OCI-LY1 (cell line): ENCODE measurements around the gene SIDT1.
A peak's percentile ranks its signal among the peaks of the same experiment; 100 is the strongest.

Source experiments
- H2AFZ ChIP-seq: fragments of 200-600 bp; sonication (generic), shearing (Covaris generic); 2 replicates; pipeline ENCODE4 v1.6.0; 2014; ENCODE audit warnings: antibody characterized with exemption, mild to moderate bottlenecking, low read length
- H3F3A ChIP-seq: fragments of 200-600 bp; sonication (generic), shearing (Covaris generic); 2 replicates; pipeline ENCODE4 v1.6.0; 2014; ENCODE audit warnings: mild to moderate bottlenecking, antibody characterized with exemption, low read length, moderate library complexity; ENCODE audit not compliant: insufficient read depth
- H3K27ac ChIP-seq: fragments of 200-600 bp; sonication (generic); 2 replicates; pipeline ENCODE4 v1.5.1; 2014; ENCODE audit warnings: low read length, mixed run types, mild to moderate bottlenecking, low read depth; ENCODE audit not compliant: poor library complexity, severe bottlenecking
- H3K27me3 ChIP-seq: fragments of 200-600 bp; sonication (generic); 2 replicates; pipeline ENCODE4 v1.6.0; 2014; ENCODE audit warnings: antibody characterized with exemption, mild to moderate bottlenecking, low read length, moderate library complexity; ENCODE audit not compliant: insufficient read depth
- H3K36me3 ChIP-seq: fragments of 200-600 bp; sonication (generic); 2 replicates; pipeline ENCODE4 v1.6.1; 2014; ENCODE audit warnings: mild to moderate bottlenecking, antibody characterized with exemption, low read length, moderate library complexity, mixed read lengths; ENCODE audit not compliant: insufficient read depth
- H3K4me1 ChIP-seq: fragments of 200-600 bp; sonication (generic); 2 replicates; pipeline ENCODE4 v1.5.1; 2014; ENCODE audit warnings: mild to moderate bottlenecking, low read length, moderate library complexity; ENCODE audit not compliant: insufficient read depth, severe bottlenecking
- H3K4me2 ChIP-seq: fragments of 200-600 bp; sonication (generic), shearing (Covaris generic); 2 replicates; pipeline ENCODE4 v1.6.1; 2014; ENCODE audit warnings: low read length
- H3K4me3 ChIP-seq: fragments of 200-600 bp; sonication (generic); 2 replicates; pipeline ENCODE4 v1.5.1; 2014; ENCODE audit warnings: low read length, low read depth, mild to moderate bottlenecking, mixed read lengths; ENCODE audit not compliant: poor library complexity, severe bottlenecking
- H3K79me2 ChIP-seq: fragments of 200-600 bp; shearing (Covaris generic); 2 replicates; pipeline ENCODE4 v1.6.1; 2016; ENCODE audit warnings: mixed run types, low read length, mixed read lengths; ENCODE audit not compliant: insufficient read depth
- H3K9ac ChIP-seq: fragments of 200-600 bp; sonication (generic), shearing (Covaris generic); 2 replicates; pipeline ENCODE4 v1.6.1; 2014; ENCODE audit warnings: mild to moderate bottlenecking, low read length, mixed read lengths
- H3K9me2 ChIP-seq: fragments of 200-600 bp; sonication (generic), shearing (Covaris generic); 2 replicates; pipeline ENCODE4 v1.6.1; 2014; ENCODE audit warnings: low read depth, mild to moderate bottlenecking, low read length, mixed read lengths
- H3K9me3 ChIP-seq: fragments of 200-600 bp; shearing (Covaris generic); 2 replicates; pipeline ENCODE4 v1.6.1; 2014; ENCODE audit warnings: low read length, mixed read lengths
- H4K20me1 ChIP-seq: fragments of 200-600 bp; sonication (generic), shearing (Covaris generic); 2 replicates; pipeline ENCODE4 v1.6.0; 2016; ENCODE audit warnings: mild to moderate bottlenecking, low read length; ENCODE audit not compliant: insufficient read depth
- EZH2 ChIP-seq: fragments of 200-600 bp; sonication (generic), shearing (Covaris generic); IDR thresholded peaks from 2 replicates; pipeline ENCODE4 v1.8.0; 2017; ENCODE audit warnings: borderline replicate concordance, mixed run types, mild to moderate bottlenecking, antibody characterized with exemption, low read length, moderate library complexity, mixed read lengths
- TF ChIP-seq, protein P1 (sequence below): fragments of 200-600 bp; sonication (generic), shearing (Covaris generic); IDR thresholded peaks from 2 replicates; pipeline ENCODE4 v1.5.1; 2017; ENCODE audit warnings: mild to moderate bottlenecking, antibody characterized with exemption, low read length, moderate library complexity, mixed read lengths

The SIDT1 gene

DNA sequence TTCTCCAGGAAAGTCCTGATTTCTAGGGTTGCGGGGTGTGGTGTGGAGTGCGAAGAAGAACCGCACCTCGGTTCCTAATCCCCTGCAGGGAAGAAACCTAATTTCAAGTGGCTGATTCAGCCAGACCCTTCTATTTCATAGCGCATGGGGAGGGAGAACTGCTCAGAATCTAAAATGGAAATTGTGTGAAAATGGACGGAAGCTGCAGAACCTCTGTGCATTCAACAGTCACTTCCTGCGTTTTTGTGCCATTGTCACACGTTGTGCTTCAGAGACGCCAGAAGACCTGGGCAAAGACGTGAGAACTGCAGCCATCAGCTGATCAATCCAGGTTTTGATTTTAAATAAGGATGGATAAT is 1.2 kb downstream of the SIDT1 start:
- H3K27me3 ChIP-seq: no peaks in the 10 kb centered on the region
- TF ChIP-seq, protein P1, sequence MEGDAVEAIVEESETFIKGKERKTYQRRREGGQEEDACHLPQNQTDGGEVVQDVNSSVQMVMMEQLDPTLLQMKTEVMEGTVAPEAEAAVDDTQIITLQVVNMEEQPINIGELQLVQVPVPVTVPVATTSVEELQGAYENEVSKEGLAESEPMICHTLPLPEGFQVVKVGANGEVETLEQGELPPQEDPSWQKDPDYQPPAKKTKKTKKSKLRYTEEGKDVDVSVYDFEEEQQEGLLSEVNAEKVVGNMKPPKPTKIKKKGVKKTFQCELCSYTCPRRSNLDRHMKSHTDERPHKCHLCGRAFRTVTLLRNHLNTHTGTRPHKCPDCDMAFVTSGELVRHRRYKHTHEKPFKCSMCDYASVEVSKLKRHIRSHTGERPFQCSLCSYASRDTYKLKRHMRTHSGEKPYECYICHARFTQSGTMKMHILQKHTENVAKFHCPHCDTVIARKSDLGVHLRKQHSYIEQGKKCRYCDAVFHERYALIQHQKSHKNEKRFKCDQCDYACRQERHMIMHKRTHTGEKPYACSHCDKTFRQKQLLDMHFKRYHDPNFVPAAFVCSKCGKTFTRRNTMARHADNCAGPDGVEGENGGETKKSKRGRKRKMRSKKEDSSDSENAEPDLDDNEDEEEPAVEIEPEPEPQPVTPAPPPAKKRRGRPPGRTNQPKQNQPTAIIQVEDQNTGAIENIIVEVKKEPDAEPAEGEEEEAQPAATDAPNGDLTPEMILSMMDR: no peak
- no peak for TF ChIP-seq EZH2

GRCh38 chr3:113534365-113534764 is 2.0 kb downstream of the SIDT1 start:
- H3K27me3 ChIP-seq: no peaks in the 10 kb centered on the region
- no peaks in the 10 kb centered on the region for H3F3A ChIP-seq
- H3K27ac ChIP-seq: no peak overlapping the region
- H3K79me2 ChIP-seq: no peaks in the 10 kb centered on the region
- no peaks in the 10 kb centered on the region for H3K9me3 ChIP-seq
- no peaks in the 10 kb centered on the region for H3K9me2 ChIP-seq
- no peak overlapping the region for H2AFZ ChIP-seq
- H3K9ac ChIP-seq: peak overlapping the region; percentile 70; the same call in 1 of the 2 replicates
- peaks cover 29% of the 10 kb centered on the region for H3K4me1 ChIP-seq
- H3K4me2 ChIP-seq: peak overlapping the region; percentile 76
- peak overlapping the region; percentile 74 for H3K4me3 ChIP-seq
- no peaks in the 10 kb centered on the region for H4K20me1 ChIP-seq
- TF ChIP-seq, protein P1: no peak
- no peak for TF ChIP-seq EZH2
- no peaks in the 10 kb centered on the region for H3K36me3 ChIP-seq

More for the DNA sequence above, 1.2 kb downstream of the SIDT1 start:
- H3F3A ChIP-seq: no peaks in the 10 kb centered on the region
- no peaks in the 10 kb centered on the region for H3K9me3 ChIP-seq
- H3K4me2 ChIP-seq: peak overlapping the region; percentile 76
- no peaks in the 10 kb centered on the region for H3K79me2 ChIP-seq
- peak overlapping the region; percentile 11 for H3K27ac ChIP-seq
- H2AFZ ChIP-seq: peak overlapping the region; percentile 22; the same call in 1 of the 2 replicates
- peaks cover 29% of the 10 kb centered on the region for H3K4me1 ChIP-seq
- no peaks in the 10 kb centered on the region for H3K9me2 ChIP-seq
- peak overlapping the region; percentile 74 for H3K4me3 ChIP-seq
- H4K20me1 ChIP-seq: no peaks in the 10 kb centered on the region
- no peaks in the 10 kb centered on the region for H3K36me3 ChIP-seq
- peak overlapping the region; percentile 70 for H3K9ac ChIP-seq

GRCh38 chr3:113535898-113536297 is 3.5 kb downstream of the SIDT1 start:
- no peak overlapping the region for H3K4me3 ChIP-seq
- H3K9ac ChIP-seq: no peak overlapping the region
- no peak overlapping the region for H3K4me2 ChIP-seq
- no peaks in the 10 kb centered on the region for H3K36me3 ChIP-seq
- H3K27ac ChIP-seq: no peak overlapping the region
- H3F3A ChIP-seq: no peaks in the 10 kb centered on the region
- H3K27me3 ChIP-seq: no peaks in the 10 kb centered on the region
- H3K9me2 ChIP-seq: no peaks in the 10 kb centered on the region
- no peaks in the 10 kb centered on the region for H4K20me1 ChIP-seq
- TF ChIP-seq EZH2: no peak
- TF ChIP-seq, protein P1: peak; percentile 38; the same call in 1 of the 2 replicates
- no peaks in the 10 kb centered on the region for H3K79me2 ChIP-seq
- H3K9me3 ChIP-seq: no peaks in the 10 kb centered on the region
- H2AFZ ChIP-seq: no peak overlapping the region
- H3K4me1 ChIP-seq: peaks cover 29% of the 10 kb centered on the region
